Smooth muscle cell (in vitro differentiated cells): ENCODE measurements around the gene NRG4. TPM values are rescaled to one million over a fixed set of nuclear protein-coding genes. Genes with fewer than 3 reads are reported as not detected.
"Not testable (repeated sequence)": the region's sequence is repeated elsewhere in the genome, so short reads cannot be mapped to it uniquely, and the experiment has no call there.

Experiments
- DNase-seq: peaks from one replicate; lab custom pipeline; 2025; ENCODE audit not compliant: unreplicated experiment; lab: John Stamatoyannopoulos, UW
- H2AFZ ChIP-seq: fragments of 200-600 bp; sonication (generic); 2 replicates; pipeline ENCODE4 v1.6.0; 2016; ENCODE audit warnings: antibody characterized with exemption, low read depth, mild to moderate bottlenecking
- H3F3A ChIP-seq: fragments of 200-600 bp; sonication (generic); 2 replicates; pipeline ENCODE4 v1.6.0; 2017; ENCODE audit warnings: antibody characterized with exemption, low read depth
- H3K27ac ChIP-seq: fragments of 200-600 bp; sonication (generic); 2 replicates; pipeline ENCODE4 v1.5.1; 2016; ENCODE audit warnings: low read depth, mild to moderate bottlenecking
- H3K27me3 ChIP-seq: fragments of 200-600 bp; sonication (generic); 2 replicates; pipeline ENCODE4 v1.6.1; 2016; ENCODE audit warnings: low read depth, mild to moderate bottlenecking
- H3K36me3 ChIP-seq: fragments of 200-600 bp; sonication (generic); 2 replicates; pipeline ENCODE4 v1.5.1; 2016; ENCODE audit warnings: low read depth
- H3K4me1 ChIP-seq: fragments of 200-600 bp; sonication (generic); 2 replicates; pipeline ENCODE4 v1.5.1; 2016; ENCODE audit warnings: low read depth
- H3K4me2 ChIP-seq: fragments of 200-600 bp; sonication (generic); 2 replicates; pipeline ENCODE4 v1.6.0; 2016; ENCODE audit warnings: mild to moderate bottlenecking
- H3K4me3 ChIP-seq: fragments of 200-600 bp; sonication (generic); 2 replicates; pipeline ENCODE4 v1.5.1; 2016; ENCODE audit warnings: mild to moderate bottlenecking
- H3K79me2 ChIP-seq: fragments of 200-600 bp; sonication (generic); 2 replicates; pipeline ENCODE4 v1.6.0; 2016; ENCODE audit warnings: low read depth, mild to moderate bottlenecking
- H3K9ac ChIP-seq: fragments of 200-600 bp; sonication (generic); 2 replicates; pipeline ENCODE4 v1.6.0; 2016; ENCODE audit warnings: low read depth
- H3K9me3 ChIP-seq: fragments of 200-600 bp; sonication (generic); replicated peaks from 2 replicates; pipeline ENCODE4 v1.5.1; 2016; ENCODE audit warnings: low read depth
- H4K20me1 ChIP-seq: fragments of 200-600 bp; sonication (generic); 2 replicates; pipeline ENCODE4 v1.6.0; 2016; ENCODE audit warnings: low read depth
- CTCF ChIP-seq: fragments of 200-600 bp; sonication (generic); IDR thresholded peaks from 2 replicates; pipeline ENCODE4 v1.5.1; 2017; ENCODE audit warnings: borderline replicate concordance, mild to moderate bottlenecking, antibody characterized with exemption; ENCODE audit not compliant: insufficient read depth, poor library complexity, severe bottlenecking
- WGBS: methylation state at CpG from one replicate; pipeline ENCODE4 v1.1.7; 2016; ENCODE audit warnings: low lambda C conversion rate; 5-methylcytosine and 5-hydroxymethylcytosine counted together
- polyA plus RNA-seq: library from polyadenylated mRNA; unstranded; fragments of >200 nt; fragmentation: Nextera tagmentation; extraction: Ambion mirVana; gene quantifications from 2 replicates; pipeline ENCODE4 v1.2.1, GENCODE V29; 2016
- total RNA-seq: library from RNA; depleted of rRNA; stranded (reverse); fragments of >200 nt; gene quantifications from 2 replicates; pipeline ENCODE4 v1.2.3, GENCODE V29; 2014

NRG4 gene
- total and polyA plus RNA-seq, 2 experiments from 2014 or later = 0.30 TPM; not detected in 1

GRCh38 chr15:75985971-75986370 lies 26.3 kb downstream of the NRG4 start:
- H3K9ac ChIP-seq = no peak overlapping the region
- H3K79me2 ChIP-seq = no peaks in the 10 kb centered on the region
- no peaks in the 10 kb centered on the region for H3F3A ChIP-seq
- H3K4me3 ChIP-seq = no peak overlapping the region
- no peaks in the 10 kb centered on the region for H3K36me3 ChIP-seq
- no peaks in the 10 kb centered on the region for H4K20me1 ChIP-seq
- no peaks in the 10 kb centered on the region for H3K9me3 ChIP-seq
- H3K4me2 ChIP-seq = no peak overlapping the region
- H3K27me3 ChIP-seq = no peaks in the 10 kb centered on the region
- H3K27ac ChIP-seq = no peak overlapping the region
- 83% methylated on average over 1 of the region's 1 CpG for WGBS
- no peak for DNase-seq
- no peak for TF ChIP-seq CTCF
- no peak overlapping the region for H2AFZ ChIP-seq
- no peaks in the 10 kb centered on the region for H3K4me1 ChIP-seq

- DNase-seq, H3K79me2 ChIP-seq, H3K4me2 ChIP-seq, H3K27me3 ChIP-seq, H2AFZ ChIP-seq, H3K27ac ChIP-seq, H3K36me3 ChIP-seq, H3K9me3 ChIP-seq, H4K20me1 ChIP-seq, H3K4me3 ChIP-seq, H3K4me1 ChIP-seq, H3K9ac ChIP-seq, H3F3A ChIP-seq: not testable (repeated sequence)
- WGBS = 96% methylated on average over 3 of the region's 3 CpGs
Observed at GRCh38 chr15:75984706-75985105, 27.5 kb downstream of the NRG4 start.

GRCh38 chr15:75982468-75982867 lies 29.8 kb downstream of the NRG4 start:
- no peak for DNase-seq
- H2AFZ ChIP-seq = no peak overlapping the region
- 77% methylated on average over 2 of the region's 2 CpGs for WGBS

GRCh38 chr15:75981149-75981815 lies 30.9 kb downstream of the NRG4 start:
- H3K9me3 ChIP-seq = no peaks in the 10 kb centered on the region
- no peak for TF ChIP-seq CTCF
- H3K27ac ChIP-seq = no peak overlapping the region
- no peaks in the 10 kb centered on the region for H3F3A ChIP-seq
- no peaks in the 10 kb centered on the region for H3K79me2 ChIP-seq
- 82% methylated on average over 2 of the region's 2 CpGs for WGBS
- no peak overlapping the region for H3K9ac ChIP-seq
- no peaks in the 10 kb centered on the region for H3K4me1 ChIP-seq
- H3K36me3 ChIP-seq = no peaks in the 10 kb centered on the region
- H3K27me3 ChIP-seq = no peaks in the 10 kb centered on the region
- no peak overlapping the region for H3K4me2 ChIP-seq
- no peak overlapping the region for H3K4me3 ChIP-seq
- DNase-seq = no peak
- H4K20me1 ChIP-seq = no peaks in the 10 kb centered on the region
- H2AFZ ChIP-seq = no peak overlapping the region

More at GRCh38 chr15:75982468-75982867, 29.8 kb downstream of the NRG4 start:
- no peak for TF ChIP-seq CTCF
- H3K4me3 ChIP-seq = no peak overlapping the region
- no peak overlapping the region for H3K27ac ChIP-seq
- no peaks in the 10 kb centered on the region for H3K4me1 ChIP-seq
- no peaks in the 10 kb centered on the region for H3K9me3 ChIP-seq
- H3K4me2 ChIP-seq = no peak overlapping the region
- no peaks in the 10 kb centered on the region for H4K20me1 ChIP-seq
- no peaks in the 10 kb centered on the region for H3K79me2 ChIP-seq
- H3F3A ChIP-seq = no peaks in the 10 kb centered on the region
- H3K9ac ChIP-seq = no peak overlapping the region
- H3K27me3 ChIP-seq = no peaks in the 10 kb centered on the region
- no peaks in the 10 kb centered on the region for H3K36me3 ChIP-seq

GRCh38 chr15:75976766-75977165 lies 35.5 kb downstream of the NRG4 start:
- DNase-seq, H3F3A ChIP-seq, H3K36me3 ChIP-seq, H3K4me2 ChIP-seq, H3K9me3 ChIP-seq, H3K79me2 ChIP-seq, H3K4me1 ChIP-seq, H4K20me1 ChIP-seq, H3K27ac ChIP-seq, H3K27me3 ChIP-seq, H3K4me3 ChIP-seq, H3K9ac ChIP-seq, H2AFZ ChIP-seq: not testable (repeated sequence)
- 93% methylated on average over 3 of the region's 3 CpGs for whole genome bisulfite sequencing
